Stomach (tissue), 4 donors: ENCODE measurements around the gene IL33.

Source experiments
- EP300 ChIP-seq: sonication (generic); formaldehyde crosslinking; IDR thresholded peaks from one replicate; pipeline ENCODE4 v1.6.1; 2017; ENCODE audit warnings: antibody characterized with exemption
- POLR2A ChIP-seq, 4 donors: fragments of 450-650 bp; IDR thresholded peaks; one replicate each; pipeline ENCODE4 v1.6.1; 2016; ENCODE audit warnings: antibody characterized with exemption in 4 of 4, control low read depth in 2 of 4, mild to moderate bottlenecking in 1 of 4, moderate library complexity in 1 of 4
- POLR2AphosphoS5 ChIP-seq, 3 donors: sonication (generic); formaldehyde crosslinking; IDR thresholded peaks; one replicate each; pipeline ENCODE4 v1.6.1; 2016; ENCODE audit warnings: antibody characterized with exemption in 3 of 3
- TF ChIP-seq, protein P1 (sequence below), 7 experiments: fragments of 450-650 bp in 4 of 7; fragments of 200-600 bp in 3 of 7; sonication (generic) in 3 of 7; IDR thresholded peaks; one replicate each; pipeline ENCODE4 v1.5.1; 2016 to 2019; ENCODE audit warnings: antibody characterized with exemption in 7 of 7, control low read depth in 2 of 7, mild to moderate bottlenecking in 1 of 7

DNA sequence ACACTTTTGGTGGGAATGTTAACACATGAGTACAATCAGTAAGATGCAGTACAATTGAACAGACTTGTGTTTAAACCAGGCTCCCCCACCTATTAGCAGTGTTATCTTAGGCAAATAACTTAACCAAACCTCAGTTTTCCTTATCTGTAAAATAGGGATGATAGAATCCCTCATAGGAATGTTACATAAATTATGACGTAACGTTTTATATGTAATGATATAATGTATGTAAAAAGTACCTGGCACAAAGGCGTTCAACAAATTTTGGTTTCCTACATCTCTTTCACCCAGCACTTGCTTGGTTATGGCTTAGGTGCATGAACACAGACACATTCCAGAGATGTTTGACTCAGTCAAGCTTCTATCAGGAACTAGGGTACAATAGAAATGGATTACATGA, 26.7 kb upstream of the IL33 start:
- TF ChIP-seq, protein P1, sequence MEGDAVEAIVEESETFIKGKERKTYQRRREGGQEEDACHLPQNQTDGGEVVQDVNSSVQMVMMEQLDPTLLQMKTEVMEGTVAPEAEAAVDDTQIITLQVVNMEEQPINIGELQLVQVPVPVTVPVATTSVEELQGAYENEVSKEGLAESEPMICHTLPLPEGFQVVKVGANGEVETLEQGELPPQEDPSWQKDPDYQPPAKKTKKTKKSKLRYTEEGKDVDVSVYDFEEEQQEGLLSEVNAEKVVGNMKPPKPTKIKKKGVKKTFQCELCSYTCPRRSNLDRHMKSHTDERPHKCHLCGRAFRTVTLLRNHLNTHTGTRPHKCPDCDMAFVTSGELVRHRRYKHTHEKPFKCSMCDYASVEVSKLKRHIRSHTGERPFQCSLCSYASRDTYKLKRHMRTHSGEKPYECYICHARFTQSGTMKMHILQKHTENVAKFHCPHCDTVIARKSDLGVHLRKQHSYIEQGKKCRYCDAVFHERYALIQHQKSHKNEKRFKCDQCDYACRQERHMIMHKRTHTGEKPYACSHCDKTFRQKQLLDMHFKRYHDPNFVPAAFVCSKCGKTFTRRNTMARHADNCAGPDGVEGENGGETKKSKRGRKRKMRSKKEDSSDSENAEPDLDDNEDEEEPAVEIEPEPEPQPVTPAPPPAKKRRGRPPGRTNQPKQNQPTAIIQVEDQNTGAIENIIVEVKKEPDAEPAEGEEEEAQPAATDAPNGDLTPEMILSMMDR (IDR thresholded peaks at IDR 0.05), result no peak
- no peak for TF ChIP-seq POLR2AphosphoS5 (IDR thresholded peaks at IDR 0.05)
- TF ChIP-seq POLR2A (IDR thresholded peaks at IDR 0.05), result no peak
- TF ChIP-seq EP300, result no peak
